KMS-11 (cell line): ENCODE results near the gene PTPN1.

Experiments
- H2AFZ ChIP-seq: fragments of 200-600 bp; sonication (generic); 2 replicates; pipeline ENCODE4 v1.6.1; 2016; ENCODE audit warnings: antibody characterized with exemption, mixed run types, low read depth
- H3K27ac ChIP-seq: fragments of 200-600 bp; sonication (generic); 2 replicates; pipeline ENCODE4 v1.6.1; 2016; ENCODE audit warnings: mild to moderate bottlenecking, mixed run types
- H3K27me3 ChIP-seq: fragments of 200-600 bp; sonication (generic); 2 replicates; pipeline ENCODE4 v1.6.1; 2017; ENCODE audit warnings: mild to moderate bottlenecking, low read depth, mixed run types, moderate library complexity; ENCODE audit not compliant: insufficient read depth
- H3K36me3 ChIP-seq: fragments of 200-600 bp; sonication (generic); 2 replicates; pipeline ENCODE4 v1.6.1; 2017; ENCODE audit warnings: mild to moderate bottlenecking, mixed run types; ENCODE audit not compliant: insufficient read depth
- H3K4me1 ChIP-seq: fragments of 200-600 bp; sonication (generic); 2 replicates; pipeline ENCODE4 v1.6.1; 2016; ENCODE audit warnings: mild to moderate bottlenecking, low read depth, mixed run types; ENCODE audit not compliant: poor library complexity, severe bottlenecking
- H3K4me2 ChIP-seq: fragments of 200-600 bp; sonication (generic); 2 replicates; pipeline ENCODE4 v1.7.0; 2016; ENCODE audit warnings: mild to moderate bottlenecking, mixed run types
- H3K4me3 ChIP-seq: fragments of 200-600 bp; sonication (generic); IDR thresholded peaks from 2 replicates; pipeline ENCODE4 v1.6.1; 2017; ENCODE audit warnings: low read depth, low read length, mixed read lengths; ENCODE audit not compliant: insufficient read depth
- H3K79me2 ChIP-seq: fragments of 200-600 bp; sonication (generic); 2 replicates; pipeline ENCODE4 v1.6.1; 2016; ENCODE audit warnings: low read depth, mixed run types; ENCODE audit not compliant: insufficient read depth
- H3K9ac ChIP-seq: fragments of 200-600 bp; sonication (generic); 2 replicates; pipeline ENCODE4 v1.6.1; 2016; ENCODE audit warnings: mild to moderate bottlenecking, mixed run types
- H4K20me1 ChIP-seq: fragments of 200-600 bp; sonication (generic); 2 replicates; pipeline ENCODE4 v1.6.1; 2016; ENCODE audit warnings: mild to moderate bottlenecking, mixed run types; ENCODE audit not compliant: insufficient read depth
- TF ChIP-seq, protein P1 (sequence below): fragments of 200-600 bp; sonication (generic); conservative IDR thresholded peaks from 2 replicates; pipeline ENCODE4 v1.6.1; 2017; ENCODE audit warnings: low read depth, mild to moderate bottlenecking, antibody characterized with exemption, low read length, moderate library complexity, mixed read lengths

The PTPN1 gene

DNA sequence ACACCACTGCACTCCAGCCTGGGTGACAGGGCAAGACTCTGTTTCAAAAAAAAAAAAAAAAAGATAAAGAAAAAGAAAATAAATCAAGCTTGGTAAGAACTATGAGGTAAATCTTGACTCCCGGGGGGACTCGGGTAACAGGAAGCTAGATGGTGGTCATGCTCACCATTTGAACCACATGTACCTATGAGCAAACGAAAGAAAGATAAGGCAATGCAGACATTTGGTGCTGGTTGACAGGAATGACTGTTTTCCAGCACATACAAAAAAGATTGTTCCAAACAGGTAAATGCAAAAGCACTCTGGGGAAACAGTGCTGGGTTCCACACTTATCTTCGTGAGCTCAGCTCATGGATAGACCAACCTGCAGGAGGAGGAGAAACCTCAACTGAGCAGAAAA lies 22.8 kb upstream of the PTPN1 start:
- TF ChIP-seq, protein P1, sequence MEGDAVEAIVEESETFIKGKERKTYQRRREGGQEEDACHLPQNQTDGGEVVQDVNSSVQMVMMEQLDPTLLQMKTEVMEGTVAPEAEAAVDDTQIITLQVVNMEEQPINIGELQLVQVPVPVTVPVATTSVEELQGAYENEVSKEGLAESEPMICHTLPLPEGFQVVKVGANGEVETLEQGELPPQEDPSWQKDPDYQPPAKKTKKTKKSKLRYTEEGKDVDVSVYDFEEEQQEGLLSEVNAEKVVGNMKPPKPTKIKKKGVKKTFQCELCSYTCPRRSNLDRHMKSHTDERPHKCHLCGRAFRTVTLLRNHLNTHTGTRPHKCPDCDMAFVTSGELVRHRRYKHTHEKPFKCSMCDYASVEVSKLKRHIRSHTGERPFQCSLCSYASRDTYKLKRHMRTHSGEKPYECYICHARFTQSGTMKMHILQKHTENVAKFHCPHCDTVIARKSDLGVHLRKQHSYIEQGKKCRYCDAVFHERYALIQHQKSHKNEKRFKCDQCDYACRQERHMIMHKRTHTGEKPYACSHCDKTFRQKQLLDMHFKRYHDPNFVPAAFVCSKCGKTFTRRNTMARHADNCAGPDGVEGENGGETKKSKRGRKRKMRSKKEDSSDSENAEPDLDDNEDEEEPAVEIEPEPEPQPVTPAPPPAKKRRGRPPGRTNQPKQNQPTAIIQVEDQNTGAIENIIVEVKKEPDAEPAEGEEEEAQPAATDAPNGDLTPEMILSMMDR, result no peak
- no peak overlapping the region for H3K9ac ChIP-seq
- peaks cover 8% of the 10 kb centered on the region for H3K4me1 ChIP-seq
- no peak overlapping the region for H3K27ac ChIP-seq
- H3K4me2 ChIP-seq, result no peak overlapping the region
- no peak overlapping the region for H2AFZ ChIP-seq
- no peak overlapping the region for H3K4me3 ChIP-seq
- H3K79me2 ChIP-seq, result no peaks in the 10 kb centered on the region
- no peaks in the 10 kb centered on the region for H3K27me3 ChIP-seq
- H3K36me3 ChIP-seq, result no peaks in the 10 kb centered on the region
- H4K20me1 ChIP-seq, result no peaks in the 10 kb centered on the region

GRCh38 chr20:50488236-50488806 lies 21.9 kb upstream of the PTPN1 start:
- no peaks in the 10 kb centered on the region for H3K27me3 ChIP-seq
- H3K4me2 ChIP-seq, result no peak overlapping the region
- no peak overlapping the region for H3K9ac ChIP-seq
- H2AFZ ChIP-seq, result no peak overlapping the region
- no peaks in the 10 kb centered on the region for H4K20me1 ChIP-seq
- no peaks in the 10 kb centered on the region for H3K36me3 ChIP-seq
- TF ChIP-seq, protein P1, result no peak
- H3K27ac ChIP-seq, result no peak overlapping the region
- no peaks in the 10 kb centered on the region for H3K79me2 ChIP-seq
- peaks cover 8% of the 10 kb centered on the region for H3K4me1 ChIP-seq
- no peak overlapping the region for H3K4me3 ChIP-seq

DNA sequence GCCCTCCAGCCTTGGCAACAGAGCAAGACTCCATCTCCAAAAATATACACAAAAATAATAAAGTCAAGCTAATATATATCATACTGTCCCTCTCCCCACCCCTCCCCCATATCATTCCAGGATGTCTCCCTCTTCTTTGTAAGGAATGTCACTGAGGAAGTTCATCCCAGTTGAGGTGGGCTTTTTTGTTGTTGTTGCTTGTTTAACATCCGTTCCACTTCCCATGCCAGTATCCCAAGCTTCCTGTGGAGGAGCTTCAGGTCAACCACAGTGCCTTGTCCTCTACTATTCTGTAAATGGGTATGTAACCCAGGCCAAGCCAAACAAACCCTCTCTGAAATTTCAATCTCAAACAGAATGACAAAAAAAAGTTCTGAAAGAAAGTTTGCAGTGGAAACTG lies 19.0 kb upstream of the PTPN1 start:
- no peak overlapping the region for H3K27ac ChIP-seq
- no peaks in the 10 kb centered on the region for H3K79me2 ChIP-seq
- TF ChIP-seq, protein P1, result no peak
- no peak overlapping the region for H2AFZ ChIP-seq
- H3K4me1 ChIP-seq, result no peaks in the 10 kb centered on the region
- no peak overlapping the region for H3K4me3 ChIP-seq
- H3K4me2 ChIP-seq, result no peak overlapping the region
- H3K27me3 ChIP-seq, result no peaks in the 10 kb centered on the region
- H3K36me3 ChIP-seq, result no peaks in the 10 kb centered on the region
- H3K9ac ChIP-seq, result no peak overlapping the region
- H4K20me1 ChIP-seq, result no peaks in the 10 kb centered on the region

DNA sequence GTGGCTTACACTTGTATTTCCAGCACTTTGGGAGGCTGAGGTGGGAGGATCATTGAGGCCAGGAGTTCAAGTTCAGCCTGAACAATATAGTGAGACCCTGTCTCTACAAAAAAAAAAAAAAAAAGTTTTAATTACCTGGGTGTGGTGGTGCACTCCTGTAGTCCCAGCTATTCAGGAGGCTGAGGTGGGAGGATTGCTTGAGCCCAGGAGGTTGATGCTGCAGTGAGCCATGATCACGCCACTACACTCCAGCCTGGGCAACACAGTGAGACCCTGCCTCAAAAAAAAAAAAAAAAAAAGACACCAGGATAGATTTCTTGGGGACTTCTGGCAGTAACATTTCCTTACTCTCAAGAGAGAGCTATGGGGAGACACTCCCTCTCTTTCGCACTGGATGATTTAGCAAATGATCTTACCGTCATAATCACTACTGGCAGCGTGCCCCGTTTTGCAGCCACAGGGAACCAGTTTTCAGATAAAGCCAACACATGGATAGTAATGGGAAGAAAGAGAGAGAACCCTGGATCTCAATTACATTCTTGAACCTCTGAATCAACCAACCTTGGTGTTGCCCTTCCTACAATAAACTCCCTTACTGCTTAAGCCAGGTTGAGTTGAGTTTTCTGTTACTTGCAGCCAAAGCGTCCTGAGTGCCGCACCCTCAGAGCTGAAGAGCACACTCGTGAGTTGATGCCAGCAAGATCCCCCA lies 18.1 kb upstream of the PTPN1 start:
- Histone ChIP-seq H3K36me3 (no peaks in the 10 kb centered on the region), H3K79me2 (no peaks in the 10 kb centered on the region), H3K4me2 (no peak overlapping the region), H3K27ac (no peak overlapping the region), H4K20me1 (no peaks in the 10 kb centered on the region), H3K4me3 (no peak overlapping the region), H3K4me1 (no peaks in the 10 kb centered on the region), H3K27me3 (no peaks in the 10 kb centered on the region), H3K9ac (no peak overlapping the region), H2AFZ (no peak overlapping the region)
- TF ChIP-seq, protein P1, result no peak
